Measurements from ENCODE around the gene CCL3.
"Not testable (repeated sequence)": the region's sequence is repeated elsewhere in the genome, so short reads cannot be mapped to it uniquely, and the experiment has no call there.

Gene CCL3
- total RNA-seq: 0.47 to 0.94 reads per million in 2 donors

GRCh38 chr17:36089888-36090836, at the start of gene CCL3:
Gene CCL3 (minus strand): TSS chr17:36090143. CDS start chr17:36090058, 85 bp downstream.
- DNase-seq: peak in 2 of 5 experiments; percentile 35 to 42

- no peak for DNase-seq
Observed at GRCh38 chr17:36136439-36136838, 46.5 kb upstream of the CCL3 start.

GRCh38 chr17:36136036-36136435, 46.1 kb upstream of the CCL3 start:
- no peak for DNase-seq

GRCh38 chr17:36135465-36135864, 45.5 kb upstream of the CCL3 start:
- no peak for DNase-seq

GRCh38 chr17:36133602-36134236, 43.8 kb upstream of the CCL3 start:
- DNase-seq: no peak

GRCh38 chr17:36132421-36132831, 42.5 kb upstream of the CCL3 start:
- DNase-seq: no peak

- DNase-seq: no peak
Observed at GRCh38 chr17:36131931-36132330, 42.0 kb upstream of the CCL3 start.

- no peak for DNase-seq
Observed at GRCh38 chr17:36131421-36131820, 41.5 kb upstream of the CCL3 start.

- DNase-seq: no peak
Observed at GRCh38 chr17:36130346-36130745, 40.4 kb upstream of the CCL3 start.

GRCh38 chr17:36129616-36130015, 39.7 kb upstream of the CCL3 start:
- no peak for DNase-seq

GRCh38 chr17:36128411-36128978, 38.6 kb upstream of the CCL3 start:
- DNase-seq: no peak

- no peak for DNase-seq
Observed at GRCh38 chr17:36127911-36128310, 38.0 kb upstream of the CCL3 start.

GRCh38 chr17:36127199-36127893, 37.4 kb upstream of the CCL3 start:
- DNase-seq: no peak

GRCh38 chr17:36124879-36125824, 35.2 kb upstream of the CCL3 start:
- no peak for DNase-seq

GRCh38 chr17:36123431-36123830, 33.5 kb upstream of the CCL3 start:
- no peak for DNase-seq

- not testable (repeated sequence) for DNase-seq
Observed at GRCh38 chr17:36121099-36121498, 31.2 kb upstream of the CCL3 start.

- no peak for DNase-seq
Observed at GRCh38 chr17:36120221-36120620, 30.3 kb upstream of the CCL3 start.

GRCh38 chr17:36118477-36119353, 28.8 kb upstream of the CCL3 start:
- no peak for DNase-seq

- no peak for DNase-seq
Observed at GRCh38 chr17:36117505-36118382, 27.8 kb upstream of the CCL3 start.

GRCh38 chr17:36115649-36115977, 25.7 kb upstream of the CCL3 start:
- not testable (repeated sequence) for DNase-seq
